Lung (tissue), 12 donors: ENCODE measurements around the gene SDK1. TPM values are rescaled to one million over a fixed set of nuclear protein-coding genes. Genes with fewer than 3 reads are reported as not detected.

ENCODE experiments used
- ATAC-seq: fragments of 200-7000 bp; cut with Tn5 transposase; one replicate; pipeline ENCODE4 v1.9.1; 2020; ENCODE audit warnings: moderate number of reproducible peaks; ENCODE audit not compliant: insufficient read depth, low FRiP score
- DNase-seq, 3 donors: peaks; one replicate each; pipeline ENCODE4 v3.0.0-alpha.2; 2013 to 2017
- H3K27ac ChIP-seq, 2 donors: one replicate each; pipeline ENCODE4 v1.5.1; 2013; ENCODE audit warnings: mild to moderate bottlenecking in 2 of 2, moderate library complexity in 2 of 2, control low read depth in 1 of 2, inconsistent platforms in 1 of 2, low read depth in 1 of 2, low read length in 1 of 2
- H3K27me3 ChIP-seq, 3 donors: one replicate each; pipeline ENCODE4 v1.5.1; 2013; ENCODE audit warnings: low read length in 2 of 3; ENCODE audit not compliant: control insufficient read depth in 3 of 3, insufficient read depth in 3 of 3
- H3K36me3 ChIP-seq, 4 donors: one replicate each; pipeline ENCODE4 v1.5.1; 2013; ENCODE audit warnings: low read length in 4 of 4, mild to moderate bottlenecking in 1 of 4, moderate library complexity in 1 of 4; ENCODE audit not compliant: control insufficient read depth in 4 of 4, insufficient read depth in 4 of 4
- H3K4me1 ChIP-seq, 5 donors: one replicate each; pipeline ENCODE4 v1.5.1; 2013; ENCODE audit warnings: low read length in 5 of 5, mild to moderate bottlenecking in 2 of 5, moderate library complexity in 1 of 5; ENCODE audit not compliant: control insufficient read depth in 5 of 5, insufficient read depth in 5 of 5
- H3K4me3 ChIP-seq: one replicate; pipeline ENCODE4 v1.5.1; 2013; ENCODE audit warnings: mild to moderate bottlenecking, control low read depth, moderate library complexity
- H3K9ac ChIP-seq, 2 donors: one replicate each; pipeline ENCODE4 v1.5.1; 2013; ENCODE audit warnings: low read length in 2 of 2, control low read depth in 1 of 2; ENCODE audit not compliant: insufficient read depth in 1 of 2
- H3K9me3 ChIP-seq, 4 donors: one replicate each; pipeline ENCODE4 v1.5.1; 2013; ENCODE audit warnings: low read length in 3 of 4, mild to moderate bottlenecking in 1 of 4, moderate library complexity in 1 of 4; ENCODE audit not compliant: control insufficient read depth in 4 of 4, insufficient read depth in 3 of 4
- CTCF ChIP-seq: IDR thresholded peaks from 2 replicates; pipeline ENCODE4 v1.5.1; 2012; ENCODE audit warnings: mild to moderate bottlenecking; ENCODE audit errors: control extremely low read depth, extremely low read depth
- WGBS, 2 donors: extraction: QIAGEN DNeasy Blood & Tissue Kit; methylation state at CpG; one replicate each; pipeline ENCODE4 v1.1.7; 2013; 5-methylcytosine and 5-hydroxymethylcytosine counted together
- polyA plus RNA-seq, 2 donors: library from polyadenylated mRNA; stranded (reverse); fragments of 200-250 nt; gene quantifications; one replicate each; pipeline ENCODE4 v1.2.1, GENCODE V29; 2013
- total RNA-seq, 2 donors: library from RNA; depleted of rRNA in 1 of 2; stranded (reverse); fragments of >200 nt in 1 of 2; gene quantifications; one replicate each; pipeline ENCODE4 v1.2.1, GENCODE V29; 2014 to 2021
- donor health status: control.
- donor health status: control.
- donor health status: Bipolar disorder and iron deficiency.
- donor health status: healthy.
- donor health status: DM: yes; HTN: yes; CAD: no.

Gene SDK1
- total and polyA plus RNA-seq, 4 donors, result 3.7 to 30.1 (median 12.7) TPM

- DNase-seq (no peak), ATAC-seq (no peak)
- peaks cover 0 to 2% (median 0%) of the 10 kb centered on the region in 4 donors for H3K9me3 ChIP-seq
- H3K4me3 ChIP-seq, result no peak overlapping the region
- H3K9ac ChIP-seq, result no peak overlapping the region
- no peaks in the 10 kb centered on the region for H3K27me3 ChIP-seq
- H3K36me3 ChIP-seq, result no peaks in the 10 kb centered on the region
- WGBS, 2 donors, result 71 to 76% methylated on average over 11 of the region's 11 CpGs
- no peak overlapping the region for H3K27ac ChIP-seq
- peaks cover 0 to 3% (median 0%) of the 10 kb centered on the region in 5 donors for H3K4me1 ChIP-seq
- no peak for TF ChIP-seq CTCF
These were observed 741.5 kb downstream of the SDK1 start for GRCh38 chr7:4042402-4043045.

GRCh38 chr7:4043988-4044387, 742.9 kb downstream of the SDK1 start:
- 91 to 94% methylated on average over 9 of the region's 9 CpGs for WGBS, 2 donors
- Histone ChIP-seq H3K9me3 (peaks cover 0 to 2% (median 0%) of the 10 kb centered on the region in 4 donors), H3K4me3 (no peak overlapping the region), H3K9ac (no peak overlapping the region), H3K4me1 (peaks cover 0 to 3% (median 0%) of the 10 kb centered on the region in 5 donors), H3K27ac (no peak overlapping the region), H3K36me3 (no peaks in the 10 kb centered on the region), H3K27me3 (no peaks in the 10 kb centered on the region)
- DNase-seq (no peak), ATAC-seq (no peak)
- TF ChIP-seq CTCF, result no peak

- H3K27me3 ChIP-seq, result no peaks in the 10 kb centered on the region
- no peak overlapping the region for H3K27ac ChIP-seq
- WGBS, 2 donors, result 96 to 98% methylated on average over 15 of the region's 15 CpGs
- DNase-seq (no peak), ATAC-seq (no peak)
- H3K36me3 ChIP-seq, result no peaks in the 10 kb centered on the region
- TF ChIP-seq CTCF, result no peak
- H3K9me3 ChIP-seq, result no peaks in the 10 kb centered on the region
- no peak overlapping the region for H3K9ac ChIP-seq
- no peak overlapping the region for H3K4me3 ChIP-seq
- peaks cover 0 to 3% (median 0%) of the 10 kb centered on the region in 5 donors for H3K4me1 ChIP-seq
These were observed 744.4 kb downstream of the SDK1 start for GRCh38 chr7:4045450-4045849.

GRCh38 chr7:4045975-4046374, 744.9 kb downstream of the SDK1 start:
- TF ChIP-seq CTCF, result no peak
- no peak overlapping the region for H3K9ac ChIP-seq
- no peak overlapping the region for H3K4me3 ChIP-seq
- WGBS, 2 donors, result 94 to 95% methylated on average over 8 of the region's 8 CpGs
- no peaks in the 10 kb centered on the region for H3K36me3 ChIP-seq
- DNase-seq (no peak), ATAC-seq (no peak)
- peaks cover 0 to 1% (median 0%) of the 10 kb centered on the region in 5 donors for H3K4me1 ChIP-seq
- no peak overlapping the region for H3K27ac ChIP-seq
- no peaks in the 10 kb centered on the region for H3K9me3 ChIP-seq
- no peaks in the 10 kb centered on the region for H3K27me3 ChIP-seq
